Measurements from ENCODE around the gene FAM217B.
A peak's percentile ranks its signal among the peaks of the same experiment; 100 is the strongest.
"Not testable (repeated sequence)": the region's sequence is repeated elsewhere in the genome, so short reads cannot be mapped to it uniquely, and the experiment has no call there.

FAM217B gene

DNA sequence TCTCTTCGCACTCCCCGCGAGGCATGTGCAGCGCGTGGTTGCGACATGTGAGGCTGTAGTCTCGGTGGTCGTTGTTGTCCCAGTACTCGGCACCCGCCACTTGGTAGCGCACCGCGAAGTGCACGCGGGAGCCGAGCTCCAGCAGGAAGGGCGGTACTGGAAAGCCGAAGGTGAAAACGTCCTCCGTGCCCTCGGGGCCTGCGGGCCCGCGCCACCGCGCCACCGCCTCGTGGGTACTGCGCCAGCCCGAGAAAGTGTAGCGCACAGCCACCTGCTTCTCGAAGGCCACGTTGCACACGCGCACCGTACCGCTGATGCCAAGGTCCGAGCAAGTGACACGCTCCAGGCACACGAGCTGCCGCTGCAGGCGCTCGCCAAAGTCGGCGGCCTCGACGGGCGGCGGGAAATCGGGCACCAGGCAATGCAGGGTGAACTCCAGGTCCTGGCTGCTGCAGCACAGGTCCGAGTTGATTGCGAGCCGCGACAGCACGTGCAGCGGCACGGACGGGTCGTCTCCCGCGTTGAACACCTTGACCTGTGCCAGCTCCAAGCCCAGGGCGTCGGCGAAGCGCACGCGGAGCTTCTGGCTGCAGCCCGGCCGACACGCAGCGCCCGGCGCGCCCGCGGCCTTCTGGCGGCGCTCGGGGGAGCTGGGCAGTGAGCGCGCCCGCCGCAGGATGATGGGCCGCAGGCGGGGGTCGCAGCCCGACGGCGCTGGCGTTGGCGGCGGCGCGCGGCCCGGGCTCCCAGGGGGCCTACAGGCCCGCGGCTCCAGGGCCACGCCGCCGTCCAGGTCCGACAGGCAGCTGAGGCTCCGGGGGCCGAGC is 924 bp upstream of the FAM217B start:
- no peak for DNase-seq

DNA sequence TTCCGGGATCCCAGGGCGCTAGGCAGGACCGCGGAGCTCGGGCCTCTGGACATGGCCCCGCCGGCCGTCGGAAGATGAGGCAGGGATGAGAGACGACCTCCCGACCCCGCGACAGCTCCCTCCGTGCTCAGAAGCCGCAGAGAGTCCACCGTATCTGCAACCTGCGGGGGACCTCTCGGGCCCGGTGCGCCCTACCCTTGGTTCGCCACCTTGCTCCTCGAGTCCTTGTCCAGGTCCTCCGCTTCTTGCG is 385 bp upstream of the FAM217B start:
- DNase-seq: peak; percentile 41

DNA sequence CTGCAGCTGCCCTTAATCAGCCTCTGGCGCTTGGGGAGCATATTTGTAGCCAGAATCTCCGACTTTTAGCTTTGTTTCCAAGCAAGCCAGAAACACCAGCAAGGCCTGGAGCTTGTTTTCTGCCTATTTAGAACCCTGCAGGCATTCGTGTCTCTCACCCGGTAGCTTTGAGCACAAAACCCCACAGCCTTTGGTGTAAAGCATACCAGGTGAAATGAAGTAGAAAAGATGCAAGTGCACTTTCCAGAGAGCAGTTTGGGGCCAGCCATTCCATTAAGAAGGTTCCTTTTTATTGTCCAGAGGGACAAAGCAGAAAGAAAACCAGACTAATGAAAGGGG is 736 bp downstream of the FAM217B start:
- no peak for DNase-seq

DNA sequence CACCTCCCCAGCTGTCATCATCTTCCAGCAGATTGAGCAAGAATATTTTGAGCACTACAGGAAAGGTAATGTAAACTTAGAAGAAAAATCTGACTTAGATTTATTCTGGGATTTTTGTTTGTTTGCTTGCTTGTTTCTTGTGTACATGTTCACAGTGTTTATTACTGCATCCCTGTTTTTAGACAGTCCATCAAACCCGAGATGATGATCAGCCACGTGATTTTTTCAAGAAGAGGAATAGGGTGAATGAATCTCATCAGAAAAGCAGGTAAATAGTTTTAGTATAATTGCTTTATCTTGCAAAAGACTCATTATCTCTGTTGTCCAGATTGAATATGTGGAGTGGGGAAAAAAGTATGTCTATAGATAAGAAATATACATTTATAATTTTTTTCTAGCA is 2.1 kb downstream of the FAM217B start:
- no peak for DNase-seq

DNA sequence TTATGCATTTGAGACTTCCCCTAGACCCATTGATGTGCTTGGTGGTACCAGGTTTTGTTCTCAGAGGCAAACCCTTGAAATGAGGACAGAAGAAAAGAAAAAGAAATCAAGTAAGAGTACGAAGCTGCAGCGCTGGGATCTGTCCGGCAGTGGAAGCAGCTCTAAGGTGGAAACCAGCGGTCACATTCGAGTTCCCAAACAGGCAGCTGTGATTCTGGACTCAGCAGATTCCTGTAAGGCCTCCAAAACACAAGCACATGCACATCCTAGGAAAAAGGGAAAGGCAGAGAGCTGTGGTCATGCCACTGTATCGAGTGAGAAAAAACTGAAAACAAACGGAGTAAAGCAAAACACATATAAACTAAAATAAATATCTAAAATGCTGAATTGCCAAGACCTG is 4.5 kb downstream of the FAM217B start:
- no peak for DNase-seq

DNA sequence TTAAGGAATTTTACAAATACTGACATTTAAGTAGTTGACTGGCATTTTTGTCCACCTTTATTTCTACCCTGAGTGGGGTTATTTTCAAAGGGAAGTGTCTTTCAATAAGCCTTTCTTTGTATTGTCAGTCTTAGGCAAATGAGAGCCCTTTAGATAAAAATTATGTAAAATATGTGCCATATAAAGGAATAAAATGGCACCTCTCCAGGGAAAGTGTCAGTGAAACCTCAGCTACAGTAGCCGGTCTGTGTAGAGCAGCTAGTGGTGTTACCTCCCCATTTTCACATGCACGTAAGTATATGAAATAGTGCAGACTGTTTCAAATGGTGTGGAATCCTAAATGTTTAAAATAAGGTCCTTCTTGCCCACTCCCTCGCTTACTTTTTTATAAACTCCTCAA is 5.0 kb downstream of the FAM217B start:
- no peak for DNase-seq

DNA sequence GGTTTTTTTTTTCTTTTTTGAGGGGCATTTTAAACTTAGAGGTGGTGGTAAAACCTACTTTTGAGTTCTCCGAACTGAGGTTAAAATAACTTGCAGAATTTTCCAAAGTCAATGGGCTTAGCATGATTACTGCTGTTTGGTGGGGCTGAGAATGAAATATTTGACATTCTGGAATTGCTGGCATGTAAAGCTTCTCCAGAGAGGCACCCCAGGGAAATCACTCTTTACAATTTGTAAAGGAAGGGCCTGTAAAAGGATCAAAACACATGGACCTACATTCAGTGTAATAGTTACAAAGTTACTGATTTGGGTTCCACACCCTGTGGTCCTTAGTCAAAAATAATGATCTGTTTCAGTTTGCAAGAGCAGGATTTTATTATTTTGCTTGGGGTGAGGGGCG is 5.5 kb downstream of the FAM217B start:
- DNase-seq: no peak

DNA sequence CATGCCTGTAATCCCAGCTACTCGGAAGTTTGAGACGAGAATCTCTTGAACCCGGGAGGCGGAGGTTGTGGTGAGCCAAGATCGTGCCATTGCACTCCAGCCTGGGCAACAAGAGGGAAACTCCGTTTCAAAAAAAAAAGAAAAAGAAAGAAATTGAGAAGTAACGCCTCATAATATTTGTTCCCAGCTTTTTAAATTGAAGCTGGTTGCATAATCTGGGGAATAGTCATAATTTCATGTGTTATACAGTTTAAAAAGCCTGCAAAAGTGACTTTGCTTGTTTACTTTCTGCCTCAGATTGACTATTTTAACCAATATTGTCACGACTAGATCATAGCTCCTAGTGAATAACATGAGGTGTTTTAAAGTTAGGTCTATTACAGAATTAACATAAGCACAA is 7.2 kb downstream of the FAM217B start:
- DNase-seq: no peak

DNA sequence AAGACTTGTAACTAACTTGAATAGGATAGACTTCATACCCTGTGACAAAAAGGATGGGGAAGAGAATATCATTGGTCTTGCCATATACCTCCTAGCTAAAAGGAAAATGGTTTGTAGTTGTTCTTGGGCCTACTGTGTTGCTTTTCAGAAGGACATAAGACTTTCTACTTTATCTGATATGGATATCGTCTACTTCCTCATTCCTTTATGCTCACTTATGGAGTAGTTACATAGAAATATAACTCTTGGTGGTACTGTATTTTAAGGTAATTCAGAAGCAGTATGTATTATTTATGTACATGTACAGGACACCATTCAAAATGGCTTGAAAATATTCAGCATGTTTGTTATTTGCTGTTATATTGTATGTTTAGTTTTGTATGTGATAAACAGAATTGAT is 8.0 kb downstream of the FAM217B start:
- DNase-seq: no peak

DNA sequence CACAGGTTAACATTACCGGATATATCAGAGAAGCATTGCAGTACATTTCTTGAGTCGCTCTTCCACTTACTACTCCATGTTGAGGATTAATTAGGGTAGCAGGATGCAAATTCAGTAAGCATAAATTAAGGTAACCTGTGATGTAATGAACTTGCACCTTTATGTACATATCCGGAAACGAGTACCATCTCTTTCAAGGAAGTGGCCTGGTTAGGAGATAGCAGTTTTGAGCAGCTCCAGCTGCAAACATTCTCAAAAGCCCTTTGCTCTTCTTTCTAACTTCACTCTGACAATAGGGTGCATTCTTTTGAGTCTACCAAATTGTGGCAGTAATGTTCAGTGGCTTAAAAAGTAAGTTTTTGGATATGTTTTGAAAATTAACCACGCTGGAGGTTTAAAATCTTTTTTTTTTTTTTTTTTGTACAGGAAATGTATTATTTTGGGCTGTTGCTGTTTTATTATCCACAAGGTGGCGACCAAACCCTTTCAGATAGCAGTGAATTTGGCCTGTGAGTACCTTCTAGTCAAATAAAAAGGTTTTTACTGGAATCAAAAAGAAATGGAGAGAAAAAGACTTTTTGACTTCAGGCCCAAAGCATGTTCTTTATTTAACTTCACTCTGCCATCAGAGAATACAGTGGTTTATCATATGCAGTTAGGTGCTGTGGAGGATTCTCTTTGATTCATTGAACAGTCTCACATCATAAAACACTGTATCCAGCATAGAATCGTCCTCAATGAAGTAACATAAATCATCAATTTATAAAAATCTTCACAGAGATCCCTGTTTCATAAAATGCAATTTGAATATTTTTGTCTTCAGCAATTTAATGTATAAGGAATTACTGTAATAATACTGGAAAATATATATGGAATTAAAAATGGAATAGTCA is 8.9 kb downstream of the FAM217B start:
- DNase-seq: no peak

DNA sequence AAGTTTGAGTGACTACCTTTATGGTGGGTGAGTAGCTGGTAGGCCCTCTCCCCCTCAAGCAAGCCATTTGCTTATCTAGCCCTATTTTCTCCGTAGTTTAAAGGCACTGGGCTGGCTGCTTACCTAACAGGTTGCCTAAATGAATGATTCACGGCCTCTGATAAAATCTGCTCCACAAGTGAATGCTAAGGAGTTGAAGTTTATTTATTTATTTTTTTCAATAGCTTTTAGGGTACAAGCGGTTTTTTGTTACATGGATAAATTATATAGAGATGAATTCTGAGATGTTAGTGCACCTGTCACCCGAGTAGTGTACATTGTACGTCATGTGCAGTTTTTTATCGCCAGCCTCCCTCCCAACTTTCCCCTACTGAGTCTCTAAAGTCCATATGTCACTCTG is 9.7 kb downstream of the FAM217B start:
- DNase-seq: no peak

DNA sequence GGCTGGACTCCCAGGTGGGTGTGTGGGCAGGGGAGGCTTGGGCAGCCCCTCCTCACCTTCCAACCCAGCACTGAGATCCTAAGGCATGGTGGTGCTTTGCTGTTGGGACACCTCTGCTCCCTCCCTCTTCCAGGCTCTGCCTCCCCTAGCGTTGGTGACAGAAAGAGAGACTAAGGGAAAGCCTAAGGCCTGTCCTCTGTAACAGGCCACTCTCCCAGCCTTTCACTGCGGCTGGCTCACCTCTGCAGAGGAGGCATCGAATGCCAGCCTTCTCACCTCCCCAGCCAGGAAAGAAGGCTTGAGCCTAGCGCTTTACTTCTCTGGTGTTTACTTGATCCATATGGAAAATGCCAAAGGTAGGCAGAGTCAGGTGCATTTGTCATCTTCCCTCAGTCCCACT is 14.5 kb downstream of the FAM217B start:
- DNase-seq: no peak

DNA sequence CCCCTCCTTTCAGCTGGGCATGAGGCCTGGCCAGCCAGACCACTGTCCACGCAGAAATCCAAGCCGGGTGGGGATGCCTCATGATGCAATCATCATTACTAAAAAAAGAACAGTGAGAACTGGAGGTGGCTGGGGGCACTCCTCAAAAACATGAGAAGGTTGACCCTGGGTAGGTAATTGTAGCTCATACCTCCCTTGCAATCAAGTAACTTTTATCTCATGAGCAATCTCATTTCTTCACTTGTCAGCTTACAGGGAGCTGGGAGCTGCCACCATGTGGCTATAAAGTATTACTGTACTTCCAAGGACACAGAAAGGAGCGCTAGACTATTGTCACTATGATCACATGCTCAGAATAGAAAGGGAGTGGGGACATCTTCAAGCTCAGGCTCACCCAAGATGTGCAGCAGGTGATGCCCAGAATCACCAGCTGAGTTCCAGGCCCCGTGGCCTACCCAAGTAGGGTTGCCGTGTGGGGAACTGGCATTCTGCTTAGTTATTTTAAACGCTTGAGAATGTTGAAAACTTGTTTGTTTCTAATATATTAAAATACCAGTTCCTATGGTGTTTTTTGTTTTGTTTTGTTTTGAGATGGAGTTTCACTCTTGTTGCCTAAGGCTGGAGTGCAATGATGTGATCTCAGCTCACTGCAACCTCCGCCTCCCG is 15.1 kb downstream of the FAM217B start:
- peak; percentile 34 for DNase-seq

DNA sequence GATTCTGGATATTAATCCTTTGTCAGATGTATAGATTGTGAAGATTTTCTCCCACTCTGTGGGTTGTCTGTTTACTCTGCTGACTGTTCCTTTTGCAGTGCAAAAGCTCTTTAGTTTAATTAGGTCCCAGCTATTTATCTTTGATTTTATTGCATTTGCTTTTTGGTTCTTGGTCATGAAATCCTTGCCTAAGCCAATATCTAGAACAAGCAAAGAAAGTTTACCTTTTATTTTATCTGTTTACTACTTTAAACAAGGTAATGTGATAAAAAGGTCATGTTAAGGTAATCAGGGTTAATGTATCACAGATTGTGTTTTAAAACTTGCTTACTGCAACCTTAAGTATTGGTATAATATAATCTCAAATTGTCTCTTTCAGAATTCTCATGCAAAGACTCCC is 17.4 kb downstream of the FAM217B start:
- not testable (repeated sequence) for DNase-seq

DNA sequence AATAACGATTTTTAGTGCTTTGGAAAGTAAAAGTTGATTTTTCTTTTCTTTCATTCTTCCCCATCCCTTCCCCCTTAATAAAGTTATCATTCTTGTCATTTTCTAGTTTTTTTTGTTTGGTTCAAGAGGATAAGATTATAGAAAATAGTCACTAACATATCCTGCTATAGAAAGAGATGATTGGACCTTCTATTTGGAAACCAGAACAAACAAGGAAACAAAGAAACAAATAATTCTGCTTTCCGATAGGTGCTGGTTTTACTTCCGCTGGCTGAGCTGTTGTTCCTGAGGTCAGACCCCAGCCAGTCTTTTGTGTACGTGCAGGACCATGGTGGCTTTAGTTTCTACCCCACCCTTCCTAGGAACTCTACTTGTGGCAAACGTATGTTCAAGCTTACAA is 17.9 kb downstream of the FAM217B start, which contains the start of gene CDH26:
TSS of gene CDH26 (plus strand) at position 301 of the 400 bp plus-strand sequence. CDS start 304 bp downstream, outside the sequence.
- DNase-seq: no peak

DNA sequence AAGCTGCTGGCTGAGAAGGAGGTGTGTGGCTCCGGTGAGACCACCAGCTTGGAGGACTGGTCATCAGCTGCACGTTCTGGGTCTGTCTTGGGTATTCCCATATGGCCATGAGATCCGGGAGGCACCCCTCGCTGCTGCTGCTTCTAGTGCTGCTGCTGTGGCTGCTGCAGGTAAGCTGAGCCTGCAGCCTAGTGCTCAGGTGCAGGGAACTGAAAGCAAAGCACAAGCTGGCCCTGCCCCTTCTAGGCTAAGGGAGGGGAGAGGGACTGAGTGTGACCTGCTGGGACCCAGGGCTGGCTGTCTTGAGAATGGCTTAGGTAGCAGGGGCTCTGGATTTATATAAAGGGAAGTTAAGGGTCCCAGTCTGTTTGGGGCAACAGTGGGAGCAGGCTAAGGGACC is 18.4 kb downstream of the FAM217B start:
- DNase-seq: peak; percentile 70

DNA sequence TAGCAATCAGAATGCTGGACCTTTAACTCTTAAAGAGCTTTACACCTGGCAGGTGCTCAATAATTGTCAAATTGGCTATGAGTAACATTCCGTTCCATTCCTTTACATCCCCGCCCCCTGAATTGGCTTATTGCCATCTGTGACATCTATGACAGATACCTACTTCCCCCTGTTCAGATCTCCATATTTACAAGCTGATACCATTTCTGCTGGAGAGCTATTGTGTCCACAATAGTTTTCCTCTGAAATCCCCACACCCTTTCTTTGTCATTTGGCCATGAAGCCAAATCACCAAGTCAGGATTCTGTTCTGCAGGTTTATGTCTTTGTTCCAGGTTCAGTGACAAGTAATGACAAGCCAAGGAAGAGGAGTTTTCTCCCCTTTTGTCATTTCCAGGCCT is 21.2 kb downstream of the FAM217B start:
- no peak for DNase-seq

DNA sequence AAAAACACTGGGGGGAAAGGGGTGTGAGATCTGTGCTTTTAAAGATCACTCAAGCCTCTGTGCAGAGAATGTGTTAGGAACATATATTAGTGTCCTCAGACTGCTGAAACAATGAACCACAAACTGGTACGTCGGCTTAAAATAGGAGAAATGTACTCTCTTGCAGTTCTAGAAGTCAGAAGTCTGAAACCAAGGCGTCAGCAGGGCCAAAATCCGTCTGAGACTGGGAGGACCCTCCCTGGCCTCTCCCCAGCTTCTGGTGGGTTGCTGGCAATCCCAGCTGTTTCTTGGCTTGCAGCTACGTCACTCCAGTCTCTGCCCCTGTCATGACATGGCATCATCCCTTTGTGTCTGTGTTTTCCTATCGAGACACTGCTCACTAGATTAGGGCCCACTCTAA is 22.0 kb downstream of the FAM217B start:
- no peak for DNase-seq

DNA sequence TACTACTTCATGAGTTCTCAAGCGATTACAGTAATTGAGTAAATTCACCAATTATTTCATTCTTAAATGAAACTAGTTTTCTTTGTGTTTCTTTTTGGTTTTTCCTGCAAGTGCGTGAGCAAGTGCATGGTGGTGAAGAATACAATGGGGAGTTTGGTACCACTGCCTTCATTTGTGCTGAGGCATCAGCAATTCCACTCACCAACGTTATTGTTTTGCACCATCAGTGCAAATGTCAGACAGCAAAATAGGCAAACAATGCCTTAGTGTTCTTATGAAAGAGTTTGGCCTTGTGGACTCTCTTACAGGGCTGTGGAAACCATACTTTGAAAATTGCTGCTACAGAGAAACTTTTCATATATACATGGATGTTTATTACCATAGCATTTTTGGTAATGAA is 26.2 kb downstream of the FAM217B start:
- no peak for DNase-seq

DNA sequence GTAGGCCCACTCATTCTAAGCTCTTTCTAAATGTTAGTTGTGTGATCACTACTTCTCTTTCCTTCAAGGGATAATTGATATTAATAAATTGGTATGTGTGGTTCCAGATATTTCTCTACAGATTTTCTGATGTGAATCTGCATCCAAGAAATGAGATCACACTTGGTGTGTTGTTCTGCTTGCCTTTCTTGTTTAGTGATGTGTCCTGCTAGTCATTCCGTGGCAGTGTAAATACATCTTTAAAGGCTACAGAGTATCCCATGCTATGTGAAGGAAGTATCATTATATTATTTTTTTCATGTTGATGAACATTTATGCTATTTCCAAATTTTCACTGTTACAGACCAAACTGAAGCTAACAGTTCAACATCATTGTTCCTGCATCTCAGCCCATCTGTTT is 31.2 kb downstream of the FAM217B start:
- DNase-seq: no peak

DNA sequence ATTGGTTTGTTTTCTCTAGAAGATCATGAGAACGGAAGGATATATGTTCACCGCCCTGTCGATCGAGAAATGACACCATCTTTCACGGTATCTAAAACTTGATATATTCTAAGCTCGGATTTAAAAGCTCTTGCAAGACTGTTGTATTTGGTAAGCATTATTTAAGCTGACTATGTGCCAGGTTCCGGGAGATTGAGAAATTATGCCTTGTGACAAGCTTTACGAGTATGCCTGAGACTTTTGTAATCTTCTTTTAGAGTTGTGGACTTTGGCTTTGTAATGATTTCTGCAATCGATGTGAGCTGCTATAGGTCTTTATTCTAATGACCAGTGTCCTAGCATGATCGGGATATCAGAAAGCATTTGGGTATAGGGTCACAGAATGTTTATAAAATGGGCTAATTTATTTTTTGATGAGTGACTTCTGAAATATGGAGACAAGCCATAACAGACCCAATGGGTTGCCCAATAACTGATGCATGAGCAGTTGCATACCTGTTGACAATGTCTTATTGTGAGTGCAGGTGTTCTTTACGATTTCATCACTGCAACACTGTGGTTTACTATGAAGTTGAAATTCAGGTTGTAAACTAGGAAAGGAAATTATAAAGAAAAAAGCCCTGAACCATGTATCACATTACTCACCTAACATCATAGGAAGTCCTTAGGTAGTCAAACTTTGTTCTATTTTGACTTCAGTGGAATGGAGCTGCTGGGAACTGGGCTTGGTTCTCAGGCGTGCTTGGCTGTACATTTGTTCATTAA is 32.0 kb downstream of the FAM217B start:
- no peak for DNase-seq

DNA sequence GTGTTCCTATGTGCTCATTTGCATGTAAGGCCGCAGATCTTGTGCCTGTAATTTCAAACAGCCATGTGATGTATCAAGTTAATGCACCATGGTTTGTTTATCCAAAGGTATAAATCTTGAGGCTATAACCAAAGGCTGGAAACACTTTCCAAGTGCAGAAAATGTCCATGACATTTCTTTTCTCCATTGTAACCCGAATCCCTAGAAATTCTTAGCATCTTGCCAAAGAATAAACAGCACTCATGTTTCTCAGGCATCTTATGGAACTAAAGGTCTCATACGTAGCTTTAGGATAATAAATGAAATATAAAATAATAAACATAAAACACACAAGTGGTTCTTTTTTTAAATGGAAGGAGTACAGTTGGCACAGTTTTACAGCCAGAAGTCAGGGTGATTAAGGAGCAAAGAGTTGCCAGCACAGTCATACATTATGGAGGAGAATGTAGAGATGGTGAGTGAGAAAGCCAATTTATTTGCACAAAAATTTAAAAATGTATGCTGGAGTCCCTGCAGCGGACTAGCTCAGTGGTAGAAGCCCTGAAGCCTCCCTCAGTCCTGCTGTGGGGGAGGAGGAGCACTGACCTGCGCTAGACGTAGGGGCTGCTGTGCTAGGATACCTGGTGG is 36.1 kb downstream of the FAM217B start:
- no peak for DNase-seq

DNA sequence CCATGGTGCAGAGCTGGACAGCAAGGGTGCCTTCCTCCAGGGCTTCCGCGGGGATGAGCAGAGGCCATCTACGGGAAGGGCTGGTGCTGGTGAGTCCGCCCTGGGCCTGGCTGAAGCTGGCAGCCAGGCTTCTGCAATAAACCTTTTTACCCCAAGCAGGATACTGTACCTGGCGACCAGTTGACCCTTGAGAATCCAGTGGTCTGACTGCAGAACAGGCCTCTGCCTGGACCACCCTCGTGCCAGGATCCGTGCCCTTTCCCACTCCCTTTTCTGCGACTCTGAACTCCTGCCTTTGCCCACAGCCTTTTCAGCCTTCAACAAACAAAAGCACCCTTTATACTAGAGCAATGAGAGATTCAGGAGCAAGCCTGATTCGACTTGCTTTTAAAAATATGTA is 36.9 kb downstream of the FAM217B start:
- no peak for DNase-seq

Measured in NCI-H510A (cell line).